HG03342 (cell line): ENCODE measurements around the gene ERMARD.
"Not testable (repeated sequence)": the region's sequence is repeated elsewhere in the genome, so short reads cannot be mapped to it uniquely, and the experiment has no call there.

Experiments used
- ATAC-seq: cut with Tn5 transposase; IDR thresholded peaks from one replicate; pipeline ENCODE4 v1.9.1; 2021; ENCODE audit warnings: mild to moderate bottlenecking, moderate library complexity; ENCODE audit not compliant: unreplicated experiment

The ERMARD gene

DNA sequence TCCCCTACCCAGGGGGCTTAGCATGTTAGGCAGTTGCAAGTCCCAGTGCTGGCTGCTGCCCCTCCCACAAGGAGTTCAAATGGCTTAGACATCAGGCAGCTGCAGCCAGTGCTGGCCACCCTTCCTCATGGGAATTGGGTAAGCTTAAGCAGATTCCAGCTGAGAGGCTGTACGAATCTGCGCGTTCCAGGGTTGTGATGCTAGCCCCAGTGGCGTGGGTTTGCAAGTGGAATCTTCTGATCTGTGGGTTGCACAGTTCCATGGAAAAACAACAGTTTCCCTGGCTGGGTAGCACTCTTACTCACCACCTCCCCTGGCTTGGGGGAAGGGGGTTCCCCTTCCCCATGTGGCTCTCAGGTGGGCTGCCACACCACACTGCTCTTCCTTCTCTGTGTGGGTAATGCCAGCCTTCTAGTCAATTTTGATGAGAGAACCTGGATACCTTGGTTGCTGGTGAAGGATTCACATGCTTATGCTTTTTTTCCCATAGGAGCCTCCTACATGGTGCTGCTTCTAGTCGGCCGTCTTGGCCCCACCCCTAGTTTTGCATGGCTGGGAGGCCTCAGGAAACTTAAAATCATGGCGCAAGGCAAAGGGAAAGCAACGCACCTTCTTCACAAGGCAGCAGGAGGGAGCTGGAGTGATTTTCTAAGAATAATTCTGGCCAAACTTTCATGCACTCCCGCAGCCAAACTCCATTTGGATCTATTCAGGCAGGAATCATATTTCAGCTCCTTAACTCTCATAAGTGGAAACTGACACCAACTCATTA, 13.0 kb upstream of the ERMARD start:
- no peak for ATAC-seq

DNA sequence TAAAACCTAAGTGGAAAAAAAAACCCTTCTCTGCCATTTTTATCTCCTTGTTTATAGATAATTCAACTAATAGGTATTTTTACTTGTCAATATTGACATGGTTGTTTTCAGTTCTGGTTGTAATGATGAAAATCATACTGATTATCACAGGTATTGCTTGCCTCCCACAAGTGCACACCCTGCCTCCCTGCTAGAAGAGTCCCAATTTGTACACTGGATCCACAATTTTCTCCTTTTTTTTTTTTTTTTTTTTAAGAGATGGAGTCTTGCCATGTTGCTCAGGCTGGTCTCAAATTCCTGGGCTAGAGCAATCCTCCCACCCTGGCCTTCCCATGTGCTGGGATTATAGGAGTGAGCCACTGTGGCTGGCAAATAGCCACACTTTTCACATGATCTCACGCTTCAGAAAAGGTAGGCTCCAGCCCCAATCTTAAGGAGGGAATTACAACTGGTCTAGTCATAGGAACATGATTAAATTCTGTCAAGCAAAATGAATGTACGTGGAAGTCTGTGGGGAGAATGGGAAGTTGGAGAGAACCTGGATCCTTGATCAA, 12.4 kb upstream of the ERMARD start:
- no peak for ATAC-seq

DNA sequence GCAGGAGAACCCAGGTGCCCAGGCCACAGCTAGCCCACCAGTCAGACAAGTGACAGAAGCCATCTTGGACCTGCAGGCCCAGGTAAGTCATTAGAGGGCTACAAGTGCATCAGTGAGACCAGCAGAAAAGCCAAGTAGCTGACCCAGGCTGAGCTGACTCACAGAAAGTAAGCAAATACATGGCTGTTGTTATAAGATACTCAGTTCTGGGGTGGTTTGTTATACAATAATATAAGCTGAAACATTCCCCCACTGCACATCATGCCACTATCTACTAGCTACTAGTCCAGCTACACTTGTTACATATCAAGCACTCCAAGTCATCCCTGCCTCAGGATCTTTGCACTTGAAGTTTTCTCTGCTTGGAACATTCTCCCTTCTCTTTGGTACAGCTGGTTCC, 10.1 kb upstream of the ERMARD start:
- ATAC-seq = no peak

DNA sequence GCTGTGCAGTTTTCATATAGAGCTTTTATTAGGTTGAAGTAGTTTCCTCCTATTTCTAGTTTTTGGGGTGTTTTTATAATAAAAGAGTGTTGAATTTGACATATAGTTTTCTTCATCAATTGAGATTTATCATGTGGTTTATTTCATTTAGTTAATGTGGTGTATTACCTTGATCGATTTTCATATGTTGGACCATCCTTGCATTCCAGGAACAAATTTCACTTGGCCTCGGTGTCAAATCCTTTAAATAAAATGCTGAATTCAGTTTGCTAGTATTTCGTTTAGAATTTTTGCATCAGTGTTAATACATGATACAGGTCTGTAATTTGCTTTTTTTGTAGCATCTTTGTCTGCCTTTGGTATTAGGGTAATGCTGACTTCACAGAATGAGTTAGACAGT, 6.0 kb upstream of the ERMARD start:
- no peak for ATAC-seq

DNA sequence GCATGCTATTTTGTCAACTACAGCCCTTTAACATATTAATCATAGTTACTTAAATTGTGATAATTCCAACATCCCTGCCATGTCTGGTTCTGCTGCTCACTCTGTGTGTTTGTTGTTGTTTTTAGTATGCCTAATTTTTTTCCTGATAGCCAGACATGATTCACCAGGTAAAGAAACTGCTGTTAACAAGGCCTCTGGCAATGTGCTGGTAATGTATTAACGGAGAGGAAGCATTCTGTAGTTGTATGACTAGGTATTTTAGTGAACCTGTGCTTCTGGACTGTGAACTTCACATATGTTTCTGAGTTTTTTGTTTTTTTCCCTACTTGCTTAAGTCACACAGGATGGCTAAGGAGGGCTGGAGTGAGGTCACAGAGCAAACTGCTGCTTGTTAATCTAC, 4.9 kb upstream of the ERMARD start:
- no peak for ATAC-seq

DNA sequence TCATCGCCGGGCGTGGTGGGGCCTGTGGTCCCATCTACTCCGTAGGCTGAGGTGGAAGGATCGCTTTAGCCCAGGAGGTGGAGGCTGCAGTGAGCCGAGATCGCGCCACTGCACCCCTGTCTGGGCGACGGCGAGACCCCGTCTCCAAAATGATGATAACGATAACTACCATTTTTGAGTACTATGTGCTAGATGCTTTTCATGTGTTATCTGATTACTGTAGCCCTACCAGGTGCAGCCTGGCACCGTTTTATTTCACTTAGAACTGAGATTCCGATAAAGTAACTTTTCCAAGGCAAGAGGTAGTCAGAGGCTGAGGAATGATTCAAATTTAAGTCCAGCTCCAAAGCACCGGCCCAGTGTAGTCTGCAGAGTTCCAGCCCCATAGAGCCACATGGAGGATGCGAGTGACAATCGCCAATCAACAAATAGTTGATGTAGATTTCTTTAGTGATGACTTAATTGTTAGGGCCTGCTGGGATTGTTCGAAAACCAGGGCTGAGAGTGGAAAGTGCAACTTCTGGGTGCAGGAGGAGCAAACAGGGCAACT, 727 bp downstream of the ERMARD start:
- ATAC-seq = no peak

DNA sequence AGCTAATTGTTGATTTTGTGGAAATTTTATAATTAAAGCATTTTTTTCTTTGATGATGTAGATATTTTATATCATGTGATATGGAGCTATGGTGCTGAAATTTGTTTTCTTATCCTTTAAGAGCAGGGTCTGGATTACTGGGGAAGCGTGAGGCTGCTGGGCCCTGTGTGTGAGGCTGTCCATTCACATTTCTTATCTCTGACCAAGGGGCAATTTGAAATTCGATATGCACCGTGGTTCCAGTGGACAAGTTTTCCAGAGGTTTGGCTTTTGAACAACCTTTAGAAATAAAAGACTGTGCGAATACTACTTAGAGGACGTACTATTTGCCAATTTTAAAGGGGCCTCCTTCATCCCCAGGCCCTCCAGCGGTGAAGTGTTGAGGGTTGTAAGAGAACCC, 3.7 kb downstream of the ERMARD start:
- no peak for ATAC-seq

DNA sequence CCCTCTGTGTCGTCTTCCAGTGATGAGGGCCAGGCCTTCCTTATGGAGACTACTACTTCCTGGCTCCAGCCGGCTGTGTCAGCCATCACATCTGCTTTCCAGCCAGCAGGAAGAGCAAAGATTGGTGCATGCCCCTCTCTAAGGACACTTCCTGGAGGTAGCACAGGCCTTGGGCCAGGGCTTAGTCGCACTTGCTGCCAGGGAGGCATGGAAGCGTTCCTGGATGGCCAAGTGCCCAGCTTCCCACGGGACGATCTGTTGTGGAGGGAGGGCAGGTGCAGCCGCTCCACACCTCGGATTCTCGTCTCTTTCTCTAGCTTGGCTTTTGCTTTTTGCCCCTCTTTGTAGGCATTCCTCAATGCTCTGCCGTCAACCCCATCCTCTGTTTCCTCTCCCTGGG, 11.9 kb downstream of the ERMARD start:
- no peak for ATAC-seq

DNA sequence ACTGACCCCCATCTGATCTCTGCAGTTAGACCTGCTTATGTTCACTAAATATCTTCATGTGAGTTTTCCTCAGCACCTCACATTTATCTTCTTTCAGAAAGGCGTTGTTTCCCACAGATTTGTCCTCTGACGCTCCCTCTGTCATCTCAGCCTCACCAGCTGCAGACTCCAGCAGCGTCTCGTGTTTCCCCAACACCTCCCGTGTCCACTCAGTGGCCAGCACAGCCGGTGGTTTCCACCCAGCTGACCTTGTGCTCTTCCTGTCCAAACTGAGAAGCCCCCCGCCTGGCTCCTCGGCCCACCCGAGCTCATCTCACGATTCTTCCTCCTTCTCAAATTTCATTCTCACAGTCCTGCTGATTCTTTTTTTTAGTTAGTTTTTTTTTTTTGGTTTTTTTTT, 12.5 kb downstream of the ERMARD start:
- ATAC-seq = no peak

DNA sequence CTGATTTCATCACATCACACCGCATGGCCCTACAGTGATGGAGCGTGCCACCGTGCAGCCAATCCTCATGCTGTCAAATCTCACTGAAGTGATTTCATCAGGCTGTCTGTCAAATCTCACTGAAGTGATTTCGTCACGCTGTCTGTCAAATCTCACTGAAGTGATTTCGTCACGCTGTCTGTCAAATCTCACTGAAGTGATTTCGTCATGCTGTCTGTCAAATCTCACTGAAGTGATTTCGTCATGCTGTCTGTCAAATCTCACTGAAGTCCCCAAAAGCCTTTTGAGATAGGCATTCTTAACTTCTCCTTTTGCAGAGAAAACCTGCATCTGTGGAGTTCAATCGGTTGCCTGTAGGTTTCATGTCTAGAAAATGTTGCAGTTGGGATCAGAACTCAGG, 14.4 kb downstream of the ERMARD start:
- ATAC-seq = not testable (repeated sequence)

DNA sequence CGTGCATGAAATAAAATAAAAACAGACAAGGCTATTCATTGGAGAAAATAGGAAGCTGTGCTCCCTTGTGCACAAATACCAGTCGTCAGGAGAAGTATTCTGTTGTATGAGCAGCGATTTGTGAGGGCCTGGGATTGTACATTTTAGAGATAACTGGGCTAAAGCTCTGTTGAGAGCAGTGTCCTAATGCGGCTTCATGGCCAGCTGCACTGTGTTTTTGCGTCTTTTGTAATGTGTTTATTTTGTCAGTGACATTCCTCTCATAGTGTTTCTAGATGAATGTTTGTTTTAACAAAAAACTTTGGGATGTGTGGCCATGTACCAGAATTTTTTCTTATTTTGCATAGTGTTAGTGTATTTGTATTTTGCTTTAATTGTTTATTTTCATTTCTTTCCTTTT, 14.8 kb downstream of the ERMARD start:
- no peak for ATAC-seq

DNA sequence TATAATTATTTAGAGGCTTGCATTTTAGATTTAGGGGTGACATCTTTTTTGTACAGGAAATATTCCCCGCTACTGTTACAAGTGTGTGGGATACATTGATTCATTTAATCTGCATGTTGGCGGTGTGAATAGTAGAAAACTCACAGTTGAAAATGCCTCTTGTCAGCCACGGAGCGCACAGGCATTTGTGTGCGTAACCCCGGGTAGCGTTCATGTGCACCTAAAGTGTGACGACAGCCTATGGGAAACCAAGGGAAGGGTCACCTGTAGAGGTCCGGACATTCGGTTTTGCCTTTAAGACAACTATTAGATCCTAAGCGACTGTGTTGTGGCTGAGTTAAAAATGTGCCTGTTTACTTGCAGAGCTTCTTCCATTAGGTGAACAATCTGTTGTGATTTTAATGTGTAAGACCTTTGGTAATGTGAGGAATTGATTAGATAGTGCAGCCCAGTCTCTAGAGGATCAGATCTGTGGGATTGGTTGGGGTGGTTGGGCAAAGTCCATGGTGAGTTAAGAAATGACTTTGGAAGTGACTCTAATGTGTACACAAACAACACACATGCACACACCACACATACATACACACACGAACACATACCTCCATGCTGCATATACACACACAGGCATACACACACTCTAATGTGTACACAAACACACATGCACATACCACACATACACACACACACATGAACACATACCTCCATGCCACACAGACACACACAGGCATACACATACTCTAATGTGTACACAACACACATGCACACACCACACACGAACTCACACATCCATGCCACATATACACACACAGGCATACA, 15.7 kb downstream of the ERMARD start:
- no peak for ATAC-seq

DNA sequence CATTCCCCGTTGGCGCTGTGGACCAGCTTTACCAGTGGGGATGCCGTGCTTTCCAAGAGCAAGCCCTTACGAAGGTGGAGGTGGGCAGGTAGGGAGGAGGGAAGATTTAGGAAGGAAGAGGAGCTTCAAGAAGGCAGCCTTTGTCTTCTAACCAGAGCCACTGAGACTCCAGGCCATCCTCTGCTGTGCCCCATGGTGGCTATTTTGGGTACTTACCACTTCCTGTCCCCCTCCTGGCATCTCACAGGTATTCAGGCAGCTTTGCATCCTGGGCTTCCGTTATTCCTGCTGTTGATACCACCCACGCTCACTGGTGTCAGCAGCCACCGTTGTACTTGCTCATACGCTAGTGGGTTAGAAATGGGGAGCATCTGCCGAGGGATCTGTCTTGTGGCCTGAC, 22.9 kb downstream of the ERMARD start:
- ATAC-seq = no peak

DNA sequence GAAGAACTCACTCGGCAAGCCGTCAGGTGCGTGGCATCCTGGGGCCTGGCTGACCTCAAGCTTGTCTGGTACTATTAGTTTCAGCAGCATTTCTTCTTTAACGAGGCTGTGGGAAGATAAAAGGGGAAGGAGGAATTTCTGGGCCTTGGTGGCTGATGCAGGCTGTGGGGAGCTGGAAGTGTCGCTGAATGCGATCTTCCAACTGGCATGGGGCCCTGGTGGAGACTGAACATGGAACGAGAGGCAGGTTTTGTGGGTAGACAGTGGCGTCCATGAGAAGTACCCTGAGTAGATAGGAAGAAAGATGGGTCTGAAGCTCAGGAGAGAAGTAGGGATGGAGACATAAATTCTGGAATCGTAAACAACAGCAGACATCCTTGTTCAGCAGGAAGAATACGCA, 23.9 kb downstream of the ERMARD start:
- ATAC-seq = no peak

DNA sequence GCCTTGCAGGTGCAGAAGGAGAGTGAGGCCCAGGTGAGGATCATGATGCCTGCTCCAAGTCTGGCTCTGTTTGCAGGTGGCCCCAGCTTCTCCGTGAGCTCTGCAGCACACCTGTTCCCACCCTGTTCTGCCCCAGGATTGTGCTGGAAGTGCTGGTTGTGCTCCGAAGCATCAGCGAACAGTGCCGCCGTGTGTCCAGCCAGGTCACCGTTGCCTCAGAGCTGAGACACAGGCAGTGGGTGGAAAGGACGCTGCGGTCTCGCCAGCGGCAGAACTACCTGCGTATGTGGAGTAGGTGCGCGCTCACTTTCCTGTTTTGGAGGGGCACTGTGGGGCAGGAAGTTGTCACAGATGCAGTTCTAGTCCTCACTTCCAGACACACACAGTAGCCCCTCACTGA, 25.0 kb downstream of the ERMARD start:
- no peak for ATAC-seq

DNA sequence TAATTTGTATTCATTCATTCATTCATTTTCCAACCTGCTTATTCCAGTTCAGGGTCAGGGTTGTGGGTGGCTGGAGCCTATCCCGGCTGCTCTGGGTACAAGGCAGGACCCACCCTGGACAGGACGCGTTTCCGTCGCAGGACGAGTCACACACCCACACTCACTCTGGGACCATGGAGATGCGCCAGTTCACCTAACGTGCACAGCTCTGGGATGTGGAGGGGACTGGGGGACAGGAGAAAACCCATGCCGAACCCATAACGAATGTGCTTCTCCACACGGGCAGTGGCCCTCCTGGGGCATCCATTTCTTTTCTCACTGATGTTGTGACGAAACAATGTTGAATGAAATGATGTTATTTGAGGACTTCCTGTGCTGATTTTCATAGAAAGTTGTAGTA, 26.5 kb downstream of the ERMARD start:
- no peak for ATAC-seq

DNA sequence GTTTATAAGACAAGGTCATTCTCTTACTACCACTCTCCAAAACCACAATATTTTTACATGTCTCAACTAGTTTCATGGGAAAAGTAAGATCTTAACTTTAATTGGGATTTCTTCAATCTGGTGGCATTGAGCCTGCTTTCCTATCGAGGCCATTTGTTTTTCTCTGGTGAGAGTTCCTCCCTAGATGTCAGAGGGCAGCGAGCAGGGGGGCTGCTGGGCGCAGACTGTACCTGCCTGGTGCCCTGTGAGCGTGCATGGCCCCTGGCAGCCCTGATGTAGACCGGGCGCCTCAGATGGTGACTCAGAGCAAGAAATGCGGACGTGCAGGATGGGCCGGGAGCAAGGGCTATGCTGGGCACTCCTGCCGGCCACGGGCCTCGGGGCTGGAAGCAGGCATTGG, 27.2 kb downstream of the ERMARD start:
- ATAC-seq = no peak

DNA sequence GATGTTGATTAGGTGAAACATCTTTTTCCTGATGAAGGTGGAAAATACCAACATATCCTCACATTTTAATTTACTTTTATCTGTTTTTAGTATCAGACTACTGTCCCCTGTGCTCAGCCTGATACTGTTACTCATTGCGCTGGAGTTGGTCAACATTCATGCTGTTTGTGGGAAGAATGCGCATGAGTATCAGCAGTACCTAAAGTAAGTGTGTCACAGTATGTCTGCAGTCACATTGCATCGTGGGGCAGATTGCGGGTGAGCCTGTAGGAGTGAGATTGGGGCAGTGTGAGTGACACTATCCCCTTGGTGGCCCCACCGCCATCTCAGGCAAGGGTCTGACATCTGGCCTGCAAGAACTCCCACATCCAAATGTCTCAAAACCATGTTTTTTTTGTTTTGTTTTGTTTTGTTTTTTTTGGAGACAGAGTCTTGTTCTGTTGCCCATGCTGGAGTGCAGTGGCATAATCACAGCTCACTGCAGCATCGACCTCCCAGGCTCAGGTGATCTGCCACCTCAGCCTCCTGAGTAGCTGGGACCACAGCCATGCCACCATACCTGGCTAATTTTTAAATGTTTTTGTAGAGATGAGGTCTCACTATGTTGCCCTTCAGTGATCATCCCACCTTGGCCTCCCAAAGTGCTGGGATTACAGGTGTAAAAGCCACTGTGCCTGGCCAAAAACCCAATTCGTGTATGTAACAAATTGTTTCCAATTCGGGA, 27.8 kb downstream of the ERMARD start:
- no peak for ATAC-seq

DNA sequence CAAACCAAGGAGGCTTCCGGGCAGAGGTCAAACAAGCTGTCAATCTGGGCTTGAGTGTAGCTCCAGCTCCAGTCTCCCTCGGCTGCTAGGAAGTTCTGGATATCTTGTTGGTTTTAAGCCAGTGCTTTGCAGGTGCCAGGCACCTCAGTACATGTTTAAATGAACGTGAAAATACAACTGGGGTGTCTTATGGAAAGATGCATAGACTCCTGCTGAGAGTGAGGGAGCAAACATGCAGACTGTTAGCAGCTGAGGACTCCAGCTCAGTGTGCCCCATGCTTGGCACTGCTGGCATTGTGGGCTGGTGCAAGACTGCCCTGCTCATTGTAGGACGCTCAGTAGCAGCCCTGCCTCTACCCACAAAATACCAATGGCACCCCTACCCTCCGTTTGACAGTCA, 28.5 kb downstream of the ERMARD start:
- no peak for ATAC-seq

DNA sequence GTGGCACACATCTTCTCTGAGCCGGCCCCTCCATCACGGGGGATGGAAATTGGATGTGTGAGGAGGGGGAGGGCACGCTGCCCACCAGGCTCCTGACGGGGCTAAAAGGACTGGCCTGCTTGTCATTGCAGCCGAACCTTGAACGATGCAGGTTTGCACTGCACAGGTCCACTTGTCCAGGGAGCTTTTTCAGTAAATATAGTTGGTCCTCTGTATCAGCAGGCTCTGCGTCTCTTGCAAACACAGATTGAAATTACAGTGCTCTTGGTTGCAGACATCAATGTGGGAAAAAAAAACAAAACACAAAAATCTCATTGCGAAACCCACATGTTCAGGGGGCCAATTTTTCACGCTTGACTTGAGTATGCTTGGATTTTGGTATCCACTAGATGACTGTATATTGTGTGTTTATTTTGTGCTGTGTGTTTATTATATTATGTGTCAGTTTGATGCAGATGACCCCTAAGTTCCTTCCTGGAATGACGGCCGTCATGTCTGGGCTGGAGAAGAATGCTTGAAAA, 29.2 kb downstream of the ERMARD start:
- ATAC-seq = no peak

DNA sequence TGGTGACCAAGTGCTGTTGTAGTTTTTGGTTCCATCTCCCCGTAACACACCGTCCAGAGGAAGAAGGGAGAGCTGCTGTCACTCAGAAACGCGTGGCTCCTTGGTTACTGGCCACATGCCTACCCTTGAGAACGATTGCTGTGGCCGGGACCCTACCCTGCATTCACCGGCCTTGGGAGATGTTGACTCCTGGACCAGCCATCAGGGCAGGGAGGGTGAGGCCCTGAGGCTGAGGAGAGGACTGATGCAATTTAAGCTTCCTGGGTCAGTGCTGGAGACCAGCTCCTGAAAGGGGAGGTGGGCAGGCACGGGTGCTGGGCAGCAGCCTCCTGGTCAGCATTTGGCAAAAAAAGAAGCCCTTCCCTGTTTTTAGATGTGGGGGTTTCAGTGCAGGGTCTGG, 31.5 kb downstream of the ERMARD start:
- no peak for ATAC-seq
